OCI-M1 (cell line): ENCODE measurements around the gene ZNF362.
A peak's percentile ranks its signal among the peaks of the same experiment; 100 is the strongest.

Source experiments
- DNase-seq: peaks from one replicate; lab custom pipeline; 2025; lab: John Stamatoyannopoulos, UW

ZNF362 gene

DNA sequence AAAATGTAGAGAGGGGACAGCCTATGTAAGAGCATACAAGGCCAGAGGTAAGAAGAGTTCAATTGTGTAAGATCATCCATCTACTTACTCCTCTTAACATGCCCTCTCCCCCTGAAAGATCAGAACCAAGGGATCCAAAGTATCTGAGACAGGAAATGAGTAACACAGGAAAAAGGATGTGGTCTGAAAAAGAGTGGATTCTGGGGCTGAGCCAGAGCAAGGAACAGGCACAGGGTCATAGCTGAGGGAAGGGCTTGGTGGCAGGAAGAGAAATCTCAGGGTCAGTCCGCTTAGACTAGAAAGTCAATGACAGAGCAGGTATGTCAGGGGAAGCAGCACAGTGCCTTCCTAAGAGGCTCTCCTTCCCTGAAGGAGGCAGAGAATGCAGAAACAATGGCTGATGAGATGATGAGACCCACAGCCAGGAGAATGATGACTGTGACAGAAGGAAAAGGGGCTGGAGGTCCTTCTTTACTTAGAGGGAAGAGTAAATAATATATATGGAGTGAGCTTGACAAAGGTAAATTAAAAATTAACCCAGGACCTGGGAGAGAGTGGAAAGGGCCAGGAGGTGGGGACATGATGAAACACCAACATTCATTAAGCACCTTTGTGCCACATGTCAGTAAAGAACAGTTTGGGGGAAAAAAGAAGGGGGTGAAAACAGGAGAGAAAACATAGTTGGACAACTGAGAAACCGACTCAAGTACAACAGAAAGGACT is 90.8 kb downstream of the ZNF362 start:
- DNase-seq, result no peak

DNA sequence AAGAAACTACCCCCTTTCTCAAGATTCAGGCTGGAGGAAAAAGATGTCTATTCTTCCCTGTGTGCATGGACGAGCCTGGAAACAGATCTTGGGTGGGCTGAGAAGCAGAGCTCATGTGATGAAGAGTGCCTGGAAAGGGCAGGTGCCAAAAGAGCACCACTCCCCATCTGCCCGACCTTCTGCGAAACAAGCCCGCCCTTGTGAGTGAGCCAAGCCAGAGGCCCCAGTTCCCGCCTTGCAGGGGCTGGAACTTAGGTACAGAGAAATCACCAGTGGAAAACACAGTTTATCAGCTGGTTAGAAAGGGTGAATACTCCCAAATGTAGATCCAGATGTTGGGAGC is 91.3 kb downstream of the ZNF362 start:
- no peak for DNase-seq

DNA sequence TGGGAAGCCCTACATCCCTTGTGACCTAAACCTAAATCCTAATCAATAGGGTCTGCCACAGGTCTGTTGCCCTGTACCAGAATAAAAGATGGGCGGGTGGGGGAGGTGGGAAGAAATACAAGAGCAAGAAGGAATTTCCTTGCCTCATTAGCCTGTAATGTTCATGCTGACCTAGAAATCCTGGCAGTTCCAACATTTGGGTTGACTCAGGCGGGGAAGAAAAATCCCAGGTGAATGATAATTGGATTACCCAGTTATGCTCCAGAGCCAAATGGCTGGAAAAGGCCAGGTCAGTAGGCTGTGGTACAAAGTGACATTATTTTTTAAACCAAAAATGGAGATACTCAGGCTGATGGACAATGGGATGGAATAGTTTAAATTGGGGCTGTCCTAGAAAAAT is 91.9 kb downstream of the ZNF362 start:
- DNase-seq, result no peak

DNA sequence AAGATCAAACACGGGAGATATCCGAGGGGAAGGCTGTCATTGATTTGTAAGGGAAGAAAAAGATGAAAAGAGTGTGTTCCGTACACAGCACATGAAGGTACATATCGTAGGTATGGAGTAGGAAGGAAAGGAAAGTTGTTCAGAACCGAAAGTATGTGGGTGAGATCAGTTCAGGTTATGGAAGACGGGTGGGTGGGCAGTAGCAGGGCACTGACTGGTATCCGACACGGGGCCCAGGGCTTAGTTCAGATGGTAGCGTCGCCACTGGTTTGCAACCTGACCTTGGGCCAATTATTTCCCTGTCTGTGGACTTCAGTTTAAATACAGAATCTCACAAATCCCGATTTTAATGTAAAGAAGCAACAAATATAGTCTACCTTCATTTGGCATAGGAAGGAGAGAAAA is 92.4 kb downstream of the ZNF362 start:
- no peak for DNase-seq

DNA sequence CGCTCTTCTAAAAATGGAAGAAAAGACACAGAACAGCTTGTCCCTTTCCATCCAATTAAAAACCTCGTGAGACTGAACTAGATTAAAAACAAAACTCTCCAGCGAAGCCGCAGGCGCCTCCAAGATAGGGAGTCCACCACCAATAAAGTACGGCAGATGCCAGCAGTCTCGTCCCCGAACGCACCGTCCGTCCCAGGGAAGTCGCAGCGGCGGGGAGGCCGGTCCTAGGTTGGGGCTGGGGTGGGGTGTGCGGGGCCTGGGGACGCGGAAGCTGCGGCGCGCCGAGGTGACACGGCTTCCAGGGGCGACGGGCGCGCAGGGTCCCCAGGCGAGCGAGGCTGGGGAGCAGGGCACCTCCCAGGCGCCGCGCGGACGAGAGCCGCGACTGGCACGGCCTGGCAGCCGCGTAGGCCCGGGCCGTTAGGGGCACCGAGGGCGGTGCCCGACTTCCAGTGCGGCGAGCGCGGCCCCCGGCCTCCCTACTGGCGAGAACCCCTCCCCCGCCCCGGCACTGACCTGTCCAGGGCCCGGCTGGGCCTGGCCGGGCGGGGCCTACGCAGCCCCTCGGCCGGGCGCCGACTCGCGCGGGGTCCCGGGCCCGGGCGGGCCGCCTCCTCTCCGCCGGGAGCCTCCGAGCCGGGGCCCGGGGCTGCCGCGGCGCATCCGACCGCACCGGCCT is 92.9 kb downstream of the ZNF362 start:
- peak; percentile 64 for DNase-seq

DNA sequence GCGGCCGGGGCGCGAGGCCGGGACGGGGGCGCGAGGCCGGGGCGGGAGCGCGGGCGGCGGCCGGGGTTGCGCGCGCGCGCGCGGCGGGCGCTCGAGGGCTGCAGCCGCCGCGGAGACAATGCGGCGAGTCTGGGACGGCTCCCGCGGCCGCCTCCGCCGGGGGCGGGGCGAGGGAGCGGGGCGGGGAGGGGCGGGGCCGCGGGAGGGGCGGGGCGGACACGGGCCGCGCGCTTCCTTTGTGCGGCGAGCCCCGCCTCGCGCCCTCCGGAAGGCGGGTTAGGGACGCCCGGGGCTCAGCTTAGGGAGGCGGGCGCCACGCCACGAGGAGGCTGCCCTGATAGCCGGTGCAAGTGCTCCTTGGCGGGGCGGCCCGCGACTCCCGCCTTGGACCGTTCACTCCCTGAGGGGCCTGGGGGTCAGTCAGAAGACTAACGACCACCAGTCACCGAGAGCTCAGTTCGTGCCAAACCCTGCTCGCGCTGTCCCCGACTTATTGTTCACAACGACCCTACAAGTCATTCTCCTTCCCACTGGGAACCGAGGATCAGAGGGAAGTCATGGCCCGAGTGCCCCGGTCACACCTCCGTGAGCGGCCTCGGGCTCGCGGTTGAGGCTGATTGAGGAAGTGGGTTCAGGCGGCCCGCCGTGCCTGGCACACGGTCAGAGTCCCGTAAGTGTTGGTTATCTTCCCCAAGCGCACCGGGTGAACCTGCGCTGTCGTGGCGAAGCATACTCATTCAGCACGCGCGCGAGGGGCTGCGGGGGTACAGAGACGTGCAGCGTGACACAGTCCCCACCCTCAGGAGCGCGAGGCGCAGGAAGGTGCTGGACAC is 93.7 kb downstream of the ZNF362 start:
- DNase-seq, result peak; percentile 86
